Body of pancreas (tissue), 4 donors: Measurements from ENCODE around the gene CTTN. TPM values are rescaled to one million over a fixed set of nuclear protein-coding genes. Genes with fewer than 3 reads are reported as not detected.

Experiments used
- ATAC-seq: fragments of 150-250 bp; one replicate; pipeline ENCODE4 v1.9.1; 2016
- DNase-seq, 4 donors: peaks; one replicate each; pipeline ENCODE4 v3.0.0-alpha.2; 2019
- H3K27ac ChIP-seq, 4 donors: fragments of 200-600 bp; sonication (generic); 1 replicate in 3 of 4; 2 replicates in 1 of 4; pipeline versions ENCODE4 v1.5.1 to v1.6.1; 2016 to 2019; ENCODE audit warnings: mild to moderate bottlenecking in 1 of 4, mixed read lengths in 1 of 4, moderate library complexity in 1 of 4
- H3K27me3 ChIP-seq, 2 donors: fragments of 200-600 bp; sonication (generic); one replicate each; pipeline ENCODE4 v1.6.0; 2016; ENCODE audit warnings: mild to moderate bottlenecking in 1 of 2
- H3K36me3 ChIP-seq, 2 donors: fragments of 200-600 bp; sonication (generic); replicated peaks in 1 of 2; 2 replicates each; pipeline ENCODE4 v1.5.1; 2016; ENCODE audit warnings: low read depth in 2 of 2; ENCODE audit not compliant: insufficient read depth in 1 of 2
- H3K4me1 ChIP-seq: fragments of 200-600 bp; sonication (generic); one replicate; pipeline ENCODE4 v1.6.0; 2016
- H3K4me3 ChIP-seq, 2 donors: fragments of 200-600 bp; sonication (generic); 1 replicate in 1 of 2; 2 replicates in 1 of 2; pipeline ENCODE4 v1.5.1; 2016 to 2019
- H3K9me3 ChIP-seq, 3 donors: fragments of 200-600 bp; sonication (generic); 1 replicate in 2 of 3; 2 replicates in 1 of 3; pipeline ENCODE4 v1.5.1; 2016
- POLR2A ChIP-seq, 3 donors: fragments of 450-650 bp; IDR thresholded peaks; one replicate each; pipeline ENCODE4 v1.6.1; 2016; ENCODE audit warnings: antibody characterized with exemption in 3 of 3, mild to moderate bottlenecking in 2 of 3
- WGBS, 2 donors: methylation state at CpG; one replicate each; pipeline ENCODE4 v1.1.5; 2017; 5-methylcytosine and 5-hydroxymethylcytosine counted together
- intact Hi-C: fragments of 100-400 bp; cut with DNase I; formaldehyde crosslinking; loops from one replicate; pipeline ENCODE4 v1.15.1; 2023
- total RNA-seq, 2 donors: library from RNA; depleted of rRNA; stranded (reverse); fragments of >200 nt; gene quantifications; one replicate each; pipeline ENCODE4 v1.1.0, GENCODE V29; 2016
- TF ChIP-seq, protein P1 (sequence below), 7 experiments: fragments of 450-650 bp in 4 of 7; fragments of 200-600 bp in 3 of 7; sonication (generic) in 3 of 7; IDR thresholded peaks; one replicate each; pipeline ENCODE4 v1.5.1; 2016 to 2019; ENCODE audit warnings: antibody characterized with exemption in 7 of 7

The CTTN gene
- total RNA-seq, 2 donors from 2014 or later: 126 to 197 TPM

DNA sequence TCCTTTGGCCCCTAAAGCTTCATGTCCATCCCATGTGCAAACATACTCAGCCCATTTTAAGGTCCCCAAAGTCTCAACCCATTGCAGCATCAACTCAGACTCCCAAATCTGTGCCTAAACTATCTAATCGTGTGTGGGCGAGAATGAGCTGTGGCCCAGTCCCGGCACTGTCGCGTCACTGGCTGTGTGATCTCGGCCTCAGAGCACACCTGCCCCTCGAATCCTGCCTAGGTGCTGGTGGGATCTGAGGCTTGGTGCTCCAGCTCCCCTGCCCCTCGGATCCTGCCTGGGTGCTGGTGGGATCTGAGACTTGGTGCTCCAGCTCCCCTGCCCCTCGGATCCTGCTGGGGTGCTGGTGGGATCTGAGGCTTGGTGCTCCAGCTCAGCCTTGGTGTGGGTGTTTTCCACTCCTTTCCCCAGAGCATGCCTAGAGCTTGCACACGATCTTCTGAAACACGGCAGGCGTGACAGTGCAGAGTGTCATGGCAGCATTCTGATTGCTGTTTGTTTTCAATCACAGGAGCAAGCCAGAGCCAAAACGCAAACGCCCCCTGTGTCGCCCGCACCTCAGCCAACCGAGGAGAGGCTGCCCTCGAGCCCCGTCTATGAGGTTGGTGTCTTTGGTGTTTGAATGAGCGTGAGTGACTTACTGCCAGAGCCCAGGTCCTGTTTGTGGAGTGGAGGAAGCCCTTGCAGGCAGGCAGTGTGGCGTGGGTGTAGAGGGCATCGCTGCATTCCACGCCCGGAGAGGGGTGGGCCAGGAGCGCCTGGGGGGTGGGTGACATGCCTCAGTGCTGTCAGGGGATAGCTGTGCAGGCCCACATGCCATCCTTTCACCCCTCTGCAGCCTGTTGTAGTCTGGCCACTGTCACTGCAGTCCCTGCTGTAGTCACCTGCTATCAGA, 32.6 kb downstream of the CTTN start:
- Histone ChIP-seq H3K36me3 (peaks cover 20 to 40% of the 10 kb centered on the region in 2 donors), H3K27me3 (no peaks in the 10 kb centered on the region), H3K4me3 (no peak overlapping the region), H3K9me3 (no peaks in the 10 kb centered on the region), H3K27ac (no peak overlapping the region), H3K4me1 (no peaks in the 10 kb centered on the region)
- DNase-seq (no peak), ATAC-seq (no peak)
- WGBS, 2 donors: 92 to 93% methylated on average over 15 to 25 of the region's 25 CpGs
- TF ChIP-seq, protein P1, sequence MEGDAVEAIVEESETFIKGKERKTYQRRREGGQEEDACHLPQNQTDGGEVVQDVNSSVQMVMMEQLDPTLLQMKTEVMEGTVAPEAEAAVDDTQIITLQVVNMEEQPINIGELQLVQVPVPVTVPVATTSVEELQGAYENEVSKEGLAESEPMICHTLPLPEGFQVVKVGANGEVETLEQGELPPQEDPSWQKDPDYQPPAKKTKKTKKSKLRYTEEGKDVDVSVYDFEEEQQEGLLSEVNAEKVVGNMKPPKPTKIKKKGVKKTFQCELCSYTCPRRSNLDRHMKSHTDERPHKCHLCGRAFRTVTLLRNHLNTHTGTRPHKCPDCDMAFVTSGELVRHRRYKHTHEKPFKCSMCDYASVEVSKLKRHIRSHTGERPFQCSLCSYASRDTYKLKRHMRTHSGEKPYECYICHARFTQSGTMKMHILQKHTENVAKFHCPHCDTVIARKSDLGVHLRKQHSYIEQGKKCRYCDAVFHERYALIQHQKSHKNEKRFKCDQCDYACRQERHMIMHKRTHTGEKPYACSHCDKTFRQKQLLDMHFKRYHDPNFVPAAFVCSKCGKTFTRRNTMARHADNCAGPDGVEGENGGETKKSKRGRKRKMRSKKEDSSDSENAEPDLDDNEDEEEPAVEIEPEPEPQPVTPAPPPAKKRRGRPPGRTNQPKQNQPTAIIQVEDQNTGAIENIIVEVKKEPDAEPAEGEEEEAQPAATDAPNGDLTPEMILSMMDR (IDR thresholded peaks at IDR 0.05): no peak
- TF ChIP-seq POLR2A (IDR thresholded peaks at IDR 0.05): no peak
- intact Hi-C loops: no loop called here

DNA sequence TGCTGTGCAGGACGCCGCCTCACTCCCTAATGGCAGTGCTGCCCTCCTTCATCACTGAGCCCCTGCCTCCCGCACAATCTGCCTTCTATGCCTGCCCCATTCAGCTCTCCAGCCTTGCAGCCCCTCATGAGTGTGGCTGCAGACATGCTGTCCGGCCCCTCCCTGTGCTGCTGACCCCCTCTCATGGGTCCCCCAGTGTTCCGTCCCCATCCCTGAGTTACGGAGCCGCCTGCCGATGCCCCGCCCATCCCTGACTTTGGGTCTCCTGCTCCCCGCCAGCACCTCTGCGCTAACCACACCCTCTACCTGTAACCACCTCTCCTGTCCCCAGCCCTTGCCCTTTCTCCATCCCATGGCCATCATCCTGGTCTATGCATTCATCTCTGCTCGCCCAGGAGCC, 33.3 kb downstream of the CTTN start:
- WGBS, 2 donors: 91 to 94% methylated on average over 9 to 11 of the region's 12 CpGs
- DNase-seq: no peak
- no peaks in the 10 kb centered on the region for H3K9me3 ChIP-seq
- H3K36me3 ChIP-seq: peaks cover 21 to 44% of the 10 kb centered on the region in 2 donors
- H3K4me1 ChIP-seq: no peaks in the 10 kb centered on the region
- H3K4me3 ChIP-seq: no peak overlapping the region
- intact Hi-C loops: no loop called here
- no peak for TF ChIP-seq POLR2A (IDR thresholded peaks at IDR 0.05)
- TF ChIP-seq, protein P1 (IDR thresholded peaks at IDR 0.05): no peak
- no peak for ATAC-seq
- no peak overlapping the region for H3K27ac ChIP-seq
- no peaks in the 10 kb centered on the region for H3K27me3 ChIP-seq

- DNase-seq (no peak), ATAC-seq (no peak)
- Histone ChIP-seq H3K9me3 (no peaks in the 10 kb centered on the region), H3K27ac (no peak overlapping the region), H3K4me3 (no peak overlapping the region), H3K4me1 (no peaks in the 10 kb centered on the region), H3K36me3 (peaks cover 21 to 44% of the 10 kb centered on the region in 2 donors), H3K27me3 (no peaks in the 10 kb centered on the region)
- 78 to 100% methylated on average over 10 of the region's 16 CpGs for WGBS, 2 donors
- no peak for TF ChIP-seq POLR2A (IDR thresholded peaks at IDR 0.05)
- TF ChIP-seq, protein P1 (IDR thresholded peaks at IDR 0.05): no peak
- intact Hi-C loops: no loop called here
These were observed 33.7 kb downstream of the CTTN start for GRCh38 chr11:70432065-70432464.

DNA sequence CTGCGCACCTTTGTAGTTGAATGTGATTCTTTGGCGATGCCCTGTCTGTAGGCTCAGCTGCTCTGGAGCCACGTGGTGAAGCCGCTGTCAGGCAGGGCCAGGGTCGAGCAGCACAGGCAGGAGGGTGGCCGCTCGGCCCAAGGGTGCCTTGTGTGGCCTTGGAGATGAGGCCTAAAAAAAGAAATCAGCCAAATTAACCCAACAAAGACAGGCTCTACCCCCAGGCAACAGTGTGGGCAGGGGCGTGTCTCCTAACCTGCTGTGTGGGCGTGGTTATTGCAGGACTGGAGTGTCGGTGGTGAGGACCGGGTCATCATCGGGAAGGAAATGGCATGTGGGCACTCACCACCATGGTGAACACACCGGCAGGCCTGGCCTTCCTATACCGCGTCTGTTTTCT, 34.3 kb downstream of the CTTN start:
- DNase-seq: no peak
- 85 to 93% methylated on average over 12 to 15 of the region's 15 CpGs for WGBS, 2 donors
- Histone ChIP-seq H3K9me3 (no peaks in the 10 kb centered on the region), H3K27me3 (no peaks in the 10 kb centered on the region), H3K36me3 (peaks cover 21 to 44% of the 10 kb centered on the region in 2 donors), H3K4me3 (no peak overlapping the region), H3K27ac (no peak overlapping the region), H3K4me1 (no peaks in the 10 kb centered on the region)
- TF ChIP-seq POLR2A (IDR thresholded peaks at IDR 0.05): no peak
- TF ChIP-seq, protein P1 (IDR thresholded peaks at IDR 0.05): no peak
- ATAC-seq: no peak
- intact Hi-C loops: no loop called here
